GM21825 (cell line): ENCODE data around the gene GDPD4.
"Not testable (repeated sequence)": the region's sequence is repeated elsewhere in the genome, so short reads cannot be mapped to it uniquely, and the experiment has no call there.

ENCODE experiments used
- ATAC-seq: cut with Tn5 transposase; IDR thresholded peaks from one replicate; pipeline ENCODE4 v1.9.1; 2021; ENCODE audit warnings: mild to moderate bottlenecking, moderate library complexity; ENCODE audit not compliant: unreplicated experiment

GDPD4 gene

DNA sequence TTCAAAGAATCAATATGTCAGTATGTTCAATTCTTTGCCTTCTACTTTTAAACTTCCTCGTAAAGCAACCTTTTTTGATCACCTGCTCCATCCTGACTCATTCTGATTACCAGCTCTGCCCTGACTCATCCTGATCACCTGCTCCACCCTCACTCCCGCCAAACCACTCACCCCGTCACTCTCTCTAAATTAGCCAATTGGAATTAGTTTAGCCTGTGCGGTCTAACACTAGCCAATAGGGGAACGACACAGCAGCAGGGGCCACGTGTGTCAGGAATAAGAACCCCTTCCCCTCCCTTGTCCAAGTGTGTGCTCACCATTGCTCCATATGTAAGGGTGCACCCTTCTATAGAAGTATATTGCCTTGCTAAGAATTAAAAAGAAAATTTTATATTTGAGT lies 1.5 kb downstream of the GDPD4 start:
- ATAC-seq: not testable (repeated sequence)

- no peak for ATAC-seq
Observed at GRCh38 chr11:77299528-77299993, 1.9 kb downstream of the GDPD4 start.

DNA sequence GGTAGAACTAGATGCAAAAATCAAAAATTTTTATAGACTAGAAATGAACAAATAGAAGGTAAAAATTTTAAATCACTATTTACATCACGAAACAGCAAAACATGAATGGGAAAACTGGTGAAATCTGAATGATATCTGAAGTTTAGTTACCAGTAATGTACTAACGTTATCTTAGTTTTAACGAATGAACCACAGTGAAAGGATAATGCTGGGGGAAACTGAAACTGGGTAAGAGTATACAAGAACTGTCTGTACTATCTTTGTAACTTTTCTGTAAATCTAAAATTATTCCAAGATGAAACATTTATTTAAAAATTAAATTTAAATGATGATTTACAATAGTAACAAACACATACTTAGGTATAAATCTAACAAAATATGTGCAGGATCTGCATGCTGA lies 7.4 kb downstream of the GDPD4 start:
- ATAC-seq: no peak

DNA sequence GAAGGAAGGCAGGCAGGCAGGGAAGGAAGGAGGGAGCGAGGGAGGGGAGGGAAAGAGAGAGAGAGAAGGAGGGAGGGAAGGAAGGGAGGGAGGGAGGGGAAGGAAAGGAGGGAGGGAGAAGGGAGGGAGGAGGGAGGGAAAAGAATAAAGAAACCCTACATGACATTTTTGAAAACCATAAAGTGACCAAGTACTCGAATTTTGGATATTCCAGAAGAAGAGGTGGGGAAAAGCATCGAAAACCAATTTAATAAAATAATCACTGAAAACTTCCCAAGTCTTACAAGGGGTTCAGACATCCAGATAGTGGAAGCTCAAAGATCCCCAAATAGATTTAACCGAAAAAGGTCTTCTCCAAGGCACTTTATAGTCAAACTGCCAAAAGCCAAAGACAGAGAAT lies 11.7 kb downstream of the GDPD4 start:
- no peak for ATAC-seq

DNA sequence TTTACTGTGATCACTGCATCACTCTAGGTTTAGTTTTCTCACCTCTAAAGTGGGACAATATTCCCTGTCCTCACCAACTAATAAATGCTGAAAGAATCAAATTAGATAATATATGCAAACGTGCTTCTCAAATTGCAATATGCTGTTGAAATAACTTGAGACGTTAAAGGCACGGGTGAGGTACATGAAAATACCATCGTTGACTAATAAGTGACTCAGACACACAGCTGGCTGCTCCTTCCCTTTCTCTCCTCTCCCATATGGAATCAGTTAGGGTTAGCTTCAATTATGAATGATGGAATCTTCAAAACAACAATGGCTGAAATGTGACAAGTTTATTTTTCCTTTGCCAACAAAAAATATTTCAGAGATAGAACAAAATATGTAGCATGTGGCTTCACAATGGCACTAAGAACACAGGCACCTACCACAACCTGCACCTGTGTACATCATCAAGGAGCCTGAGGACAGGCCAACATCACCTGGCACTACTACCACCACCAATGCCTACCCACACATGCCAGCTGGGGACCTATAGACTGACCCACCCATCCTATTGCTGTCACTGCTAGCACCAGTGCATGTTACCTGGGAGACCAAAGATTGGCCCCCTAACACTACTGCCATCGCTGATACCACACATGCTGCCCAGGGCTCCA lies 13.7 kb downstream of the GDPD4 start:
- no peak for ATAC-seq

DNA sequence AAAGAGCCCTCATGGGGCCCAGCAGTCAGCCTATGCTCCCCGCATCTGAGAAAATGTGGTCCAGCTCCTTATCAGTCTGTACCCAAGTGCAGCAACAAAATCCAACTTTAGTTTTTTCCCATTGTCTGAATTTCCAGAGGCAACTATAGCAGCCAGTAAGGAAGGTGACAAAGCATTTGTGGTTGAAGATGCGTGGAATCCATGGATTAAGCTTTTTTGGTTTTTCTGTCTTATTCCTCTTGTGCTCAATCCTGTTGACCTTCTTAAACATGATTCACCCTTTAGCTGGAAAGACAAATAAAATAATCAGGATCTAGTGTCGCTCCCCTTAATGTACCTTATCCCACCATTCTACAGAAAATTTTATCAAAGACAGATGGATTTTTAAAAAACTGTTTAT lies 14.3 kb downstream of the GDPD4 start:
- ATAC-seq: no peak

- ATAC-seq: no peak
Observed at GRCh38 chr11:77284476-77285468, 16.7 kb downstream of the GDPD4 start.

- no peak for ATAC-seq
Observed at GRCh38 chr11:77283101-77283500, 18.4 kb downstream of the GDPD4 start.

GRCh38 chr11:77278595-77279506 lies 22.6 kb downstream of the GDPD4 start:
- no peak for ATAC-seq

GRCh38 chr11:77276271-77276670 lies 25.2 kb downstream of the GDPD4 start:
- ATAC-seq: no peak

DNA sequence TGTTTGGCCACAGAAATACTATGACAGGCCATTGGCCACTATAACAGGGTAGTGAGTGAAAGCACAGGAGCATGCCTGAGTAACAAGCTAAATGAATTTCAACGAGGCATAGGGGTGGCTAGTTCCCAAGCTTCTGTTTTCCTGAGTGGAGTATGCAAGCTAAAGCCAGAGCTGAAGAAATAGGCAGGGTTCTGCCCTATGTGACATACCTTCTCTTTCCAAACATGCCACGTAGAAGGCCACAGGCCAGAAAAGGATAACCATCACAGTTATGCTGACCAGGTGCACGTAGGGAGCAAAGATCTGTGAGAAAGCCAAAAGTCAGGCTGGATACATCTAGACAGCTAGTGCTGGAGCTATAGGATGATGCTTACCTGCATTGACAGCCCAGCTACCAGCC lies 30.6 kb downstream of the GDPD4 start:
- ATAC-seq: no peak

GRCh38 chr11:77269484-77270123 lies 31.9 kb downstream of the GDPD4 start:
- ATAC-seq: no peak

DNA sequence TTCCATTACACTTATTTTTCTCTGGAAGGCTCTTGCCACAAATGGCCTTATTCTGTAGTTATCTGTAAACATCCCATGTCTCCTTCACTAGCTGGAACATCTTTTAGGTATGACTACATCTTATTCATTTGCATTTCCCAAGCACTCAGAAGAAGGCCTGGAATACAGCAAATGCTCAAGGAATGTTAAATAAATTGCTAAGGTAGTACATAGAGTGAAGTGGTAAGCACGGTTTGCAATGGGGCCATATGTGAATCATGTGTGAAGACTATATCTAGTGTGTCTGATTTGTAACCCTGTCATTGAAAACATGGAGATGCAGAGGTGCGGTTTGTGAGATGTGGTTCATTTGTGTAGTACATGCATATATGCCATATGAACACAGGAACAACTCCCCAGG lies 33.5 kb downstream of the GDPD4 start:
- no peak for ATAC-seq

DNA sequence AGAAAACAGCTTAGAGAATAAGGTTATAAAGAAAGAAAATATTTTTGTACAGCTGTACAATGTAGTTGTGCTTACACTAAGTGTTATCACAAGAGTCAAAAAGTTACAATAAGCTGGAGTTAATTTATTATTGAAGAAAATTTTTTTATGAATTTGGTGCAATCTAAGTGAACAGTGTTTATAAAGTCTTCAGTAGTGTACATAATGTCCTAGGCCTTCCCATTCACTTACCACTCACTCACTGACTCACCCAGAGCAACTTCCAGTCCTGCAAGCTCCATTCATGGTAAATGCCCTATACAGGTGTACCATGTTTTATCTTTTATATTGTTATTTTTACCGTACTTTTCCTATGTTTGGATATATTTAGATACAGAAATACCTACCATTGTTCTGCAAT lies 34.7 kb downstream of the GDPD4 start:
- ATAC-seq: no peak

GRCh38 chr11:77262803-77263202 lies 38.7 kb downstream of the GDPD4 start:
- ATAC-seq: no peak

DNA sequence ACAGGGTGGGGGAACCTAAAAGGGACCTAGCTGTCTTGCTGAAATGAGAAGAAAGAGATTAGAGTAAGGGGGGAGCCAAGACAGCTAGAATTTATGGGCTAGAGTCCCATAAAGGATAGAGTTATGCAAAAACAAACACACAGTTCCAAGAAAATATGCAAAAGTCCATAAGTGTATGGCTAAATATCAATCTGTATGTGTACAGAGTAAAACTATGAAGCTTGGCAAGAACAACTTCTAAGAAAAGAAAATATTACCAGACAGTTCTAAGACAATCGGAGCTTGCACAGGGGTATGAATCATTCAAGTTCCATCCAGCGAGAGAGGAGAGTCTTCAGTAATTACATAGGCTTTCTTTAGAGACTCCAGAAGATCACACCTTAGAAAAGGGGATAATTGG lies 41.8 kb downstream of the GDPD4 start:
- ATAC-seq: no peak

DNA sequence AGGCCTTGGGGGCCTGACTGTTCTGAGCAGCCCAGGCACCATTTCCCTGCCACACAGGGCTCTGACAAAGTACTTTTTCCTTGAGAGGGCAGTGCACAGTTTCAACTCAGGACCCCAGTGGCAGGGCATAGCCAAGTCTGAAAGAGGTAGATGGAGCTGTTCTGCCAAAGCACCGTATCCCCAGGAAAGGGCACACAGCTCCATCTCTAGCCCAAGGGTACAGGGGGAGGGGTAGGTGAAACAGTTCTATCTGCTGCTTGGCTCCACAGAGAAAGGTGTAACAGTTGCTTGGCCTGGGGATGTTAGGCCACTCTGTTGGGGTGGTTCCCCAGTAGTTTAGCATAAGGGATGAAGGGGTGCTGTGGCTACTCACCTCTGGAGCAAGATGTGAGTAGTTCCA lies 47.8 kb downstream of the GDPD4 start:
- ATAC-seq: no peak

DNA sequence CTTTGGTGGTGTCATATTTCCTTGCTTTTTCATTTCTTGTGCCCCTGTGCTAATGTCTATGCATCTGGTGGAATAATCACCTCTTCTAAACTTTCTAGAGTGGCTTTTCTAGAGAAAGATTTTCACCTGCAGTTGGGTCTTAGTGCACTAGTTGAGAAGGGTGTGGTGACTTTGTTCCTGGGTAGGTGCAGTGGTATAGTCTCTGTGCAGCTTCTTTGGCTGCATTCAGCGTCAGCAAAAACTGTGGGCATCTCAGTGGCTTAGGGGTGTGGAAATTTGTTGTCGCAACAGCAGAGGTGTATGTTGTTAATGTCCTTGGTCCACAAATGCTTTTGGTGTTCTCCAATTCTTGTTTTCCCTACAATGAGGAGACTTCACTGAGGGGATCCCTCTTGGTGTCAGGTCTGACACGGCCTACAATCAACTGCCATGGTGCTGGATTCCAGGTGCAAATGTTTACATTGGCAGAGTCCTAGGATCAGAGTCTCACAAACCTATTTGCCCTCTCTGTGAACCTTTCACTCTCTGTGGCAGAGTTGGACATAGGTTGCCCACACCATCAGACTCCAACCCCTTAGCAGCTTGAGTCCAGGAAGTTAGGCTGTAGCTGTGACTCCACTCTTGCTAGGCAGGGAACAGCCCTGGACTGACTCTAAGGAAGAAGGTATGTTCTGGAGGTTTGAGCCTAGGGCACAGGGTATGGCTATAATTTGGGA lies 48.8 kb downstream of the GDPD4 start:
- ATAC-seq: no peak

DNA sequence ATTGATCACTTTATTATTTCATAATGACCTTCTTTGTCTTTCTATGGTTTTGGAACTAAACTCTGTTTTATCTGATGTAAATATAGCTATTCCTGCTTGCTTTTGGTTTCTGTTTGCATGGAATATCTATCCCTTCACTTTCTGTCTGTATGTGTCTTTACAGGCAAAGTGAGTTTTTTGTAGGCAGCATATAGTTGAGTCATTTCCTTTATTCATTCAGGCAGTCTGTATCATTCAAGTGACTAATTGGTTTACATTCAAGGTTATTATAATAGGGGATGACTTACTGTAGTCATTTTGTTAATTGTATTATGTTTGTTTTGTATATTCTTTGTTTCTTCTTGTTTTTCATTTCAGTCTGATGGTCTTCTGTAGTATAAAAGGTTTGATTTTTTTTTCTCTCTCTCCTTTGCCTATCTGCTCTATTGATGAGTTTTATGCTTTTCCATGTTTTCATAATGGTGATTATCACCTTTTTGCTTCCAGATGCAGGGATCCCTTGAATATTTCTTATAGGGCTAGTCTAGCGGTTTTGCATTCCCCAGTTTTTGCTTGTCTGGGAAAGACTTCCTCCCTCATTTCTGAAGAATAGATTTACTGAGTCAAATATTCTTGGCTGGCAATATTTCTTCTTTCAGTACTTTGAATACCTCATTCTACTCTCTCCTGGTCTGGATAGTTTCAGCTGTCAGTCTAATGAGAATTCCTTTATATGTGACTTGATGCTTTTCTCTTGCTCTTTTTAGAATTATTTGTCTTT lies 50.4 kb downstream of the GDPD4 start:
- no peak for ATAC-seq
